ENCODE results near the gene THBS1.

The THBS1 gene

GRCh38 chr15:39602143-39602542, 21.3 kb downstream of the THBS1 start:
- no peak for DNase-seq (ENCODE audit: low read depth in 2 of 2, low spot score in 1 of 2)

GRCh38 chr15:39605146-39605545, 24.3 kb downstream of the THBS1 start:
- DNase-seq (ENCODE audit: low read depth in 2 of 2, low spot score in 1 of 2) = no peak

DNA sequence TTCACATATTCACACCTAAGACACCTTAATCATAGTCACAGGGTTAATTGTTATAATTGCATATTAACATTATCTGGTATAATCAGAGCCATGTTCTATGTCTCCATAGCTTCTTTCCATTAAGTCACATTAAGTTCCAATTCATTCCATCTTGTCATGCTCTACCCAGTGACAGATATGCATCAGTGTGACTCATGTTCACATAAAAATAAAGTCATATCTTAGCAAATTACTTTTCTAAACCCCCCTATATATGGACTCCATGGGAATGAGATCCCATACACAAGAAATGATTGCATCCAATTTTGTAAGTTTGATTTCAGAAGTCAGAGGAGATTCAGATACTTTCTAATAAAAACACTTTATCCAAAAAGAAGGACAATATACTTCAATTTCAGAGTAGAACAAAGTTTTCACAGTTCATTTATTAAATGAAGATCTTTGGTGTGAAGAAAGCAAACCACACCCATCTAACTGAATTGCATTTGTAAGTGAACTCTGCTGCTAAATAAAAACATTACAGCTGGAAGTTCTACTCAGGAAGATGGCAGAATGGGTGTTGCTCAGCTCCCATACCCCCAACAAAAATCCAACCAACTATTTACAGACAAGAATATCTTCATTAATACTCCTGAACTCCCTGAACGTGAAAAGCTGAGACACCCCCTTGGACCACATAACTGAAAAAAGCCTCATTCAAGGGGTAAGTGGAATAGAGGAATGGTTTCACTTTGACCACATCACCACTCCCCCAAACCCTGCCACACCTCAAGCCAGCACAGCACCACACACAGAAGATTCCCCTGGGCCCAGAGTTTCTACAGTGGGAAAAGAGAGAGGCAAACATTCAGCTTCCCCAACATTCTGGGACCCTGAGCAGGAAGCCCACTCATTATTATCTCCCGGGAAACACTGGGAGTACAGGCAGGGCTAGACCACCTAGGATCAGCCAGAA, 27.6 kb downstream of the THBS1 start:
- DNase-seq (ENCODE audit: low read depth in 2 of 2, low spot score in 1 of 2) = no peak

GRCh38 chr15:39609166-39609916, 28.5 kb downstream of the THBS1 start:
- no peak for DNase-seq (ENCODE audit: low read depth in 2 of 2, low spot score in 1 of 2)

GRCh38 chr15:39610665-39611064, 29.8 kb downstream of the THBS1 start:
- DNase-seq (ENCODE audit: low read depth in 2 of 2, low spot score in 1 of 2) = no peak

- DNase-seq (ENCODE audit: low read depth in 2 of 2, low spot score in 1 of 2) = no peak
These were observed 32.4 kb downstream of the THBS1 start for GRCh38 chr15:39613271-39613670.

DNA sequence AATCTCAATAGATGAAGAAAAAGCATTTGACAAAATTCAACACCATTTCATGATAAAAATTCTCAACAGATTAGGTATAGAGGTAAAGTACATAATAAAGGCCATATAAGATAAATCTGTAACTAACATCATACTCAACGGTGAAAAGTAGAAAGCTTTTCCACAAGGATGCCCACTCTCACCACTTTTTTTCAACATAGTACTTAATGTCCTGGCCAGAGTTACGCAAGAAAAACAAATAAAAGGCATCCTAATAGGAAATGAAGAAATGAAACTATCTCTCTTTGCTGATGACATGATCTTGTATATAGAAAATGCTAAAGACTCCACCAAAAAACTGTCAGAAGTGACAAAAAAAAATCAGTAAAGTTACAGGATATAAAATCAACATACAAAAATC, 33.0 kb downstream of the THBS1 start:
- DNase-seq (ENCODE audit: low read depth in 2 of 2, low spot score in 1 of 2) = no peak

GRCh38 chr15:39616731-39617455, 36.0 kb downstream of the THBS1 start:
- no peak for DNase-seq (ENCODE audit: low read depth in 2 of 2, low spot score in 1 of 2)

- DNase-seq (ENCODE audit: low read depth in 2 of 2, low spot score in 1 of 2) = no peak
These were observed 37.4 kb downstream of the THBS1 start for GRCh38 chr15:39618063-39618823.

- DNase-seq (ENCODE audit: low read depth in 2 of 2, low spot score in 1 of 2) = no peak
These were observed 40.3 kb downstream of the THBS1 start for GRCh38 chr15:39621210-39621609.

DNA sequence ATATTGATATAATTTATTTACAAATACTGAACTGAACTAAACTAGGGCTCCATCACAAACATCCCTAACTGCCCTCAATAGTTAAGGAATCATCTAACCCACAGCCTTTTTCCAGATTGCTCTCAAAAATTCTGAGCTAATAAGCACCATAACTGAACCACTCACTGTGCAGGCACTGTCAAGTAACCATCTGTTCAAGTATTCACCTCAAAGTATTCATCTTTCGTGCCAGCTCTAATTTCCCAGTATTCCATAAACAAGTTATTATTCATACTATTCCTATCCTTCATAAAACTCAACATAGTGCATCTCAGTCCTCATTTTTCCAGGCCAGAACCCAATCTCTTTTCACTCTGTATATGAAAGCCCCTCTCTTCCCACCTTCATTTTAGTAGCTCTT, 41.1 kb downstream of the THBS1 start:
- DNase-seq (ENCODE audit: low read depth in 2 of 2, low spot score in 1 of 2) = no peak

DNA sequence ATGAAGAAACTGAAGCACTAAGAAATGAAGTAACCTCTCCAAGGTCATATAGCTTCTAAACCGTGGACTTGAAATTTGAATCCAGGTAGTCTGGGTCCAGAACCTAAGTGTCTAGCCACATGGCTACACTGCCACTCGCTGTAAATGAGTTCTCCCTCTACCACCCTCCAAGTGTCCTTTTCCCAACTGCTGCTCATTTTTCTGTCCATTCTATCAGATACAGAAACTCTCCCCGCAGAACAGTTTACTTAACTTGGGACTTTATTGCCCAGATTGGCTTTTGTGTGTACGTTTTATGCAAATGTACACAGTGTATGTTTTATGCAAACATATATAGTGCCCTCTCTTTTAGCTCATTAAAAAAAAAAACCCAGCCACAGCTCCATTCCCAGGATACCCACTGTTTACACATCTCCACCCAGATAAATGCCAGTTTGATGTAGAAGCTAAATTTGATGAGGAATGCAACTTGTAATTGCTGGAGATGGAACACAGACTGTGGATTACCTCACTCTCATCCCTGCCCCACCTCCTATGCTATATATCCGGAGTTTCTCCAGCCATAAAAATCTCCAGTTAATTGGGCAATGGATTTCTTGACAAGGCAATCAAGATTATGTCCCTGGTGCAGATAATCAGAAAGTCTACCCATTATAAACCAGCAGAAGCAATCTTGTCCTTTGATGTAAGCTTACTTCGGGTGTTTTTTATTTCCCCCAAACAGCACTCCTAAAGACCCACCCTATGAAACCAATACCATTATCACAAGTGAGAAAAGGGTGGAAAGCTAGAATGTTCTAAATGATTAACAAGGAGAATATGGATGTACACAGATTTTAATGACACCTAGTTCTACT, 42.0 kb downstream of the THBS1 start:
- DNase-seq (ENCODE audit: low read depth in 2 of 2, low spot score in 1 of 2) = no peak

GRCh38 chr15:39623529-39623931, 42.7 kb downstream of the THBS1 start:
- DNase-seq (ENCODE audit: low read depth in 2 of 2, low spot score in 1 of 2) = peak in 1 of 2 donors; percentile 9

DNA sequence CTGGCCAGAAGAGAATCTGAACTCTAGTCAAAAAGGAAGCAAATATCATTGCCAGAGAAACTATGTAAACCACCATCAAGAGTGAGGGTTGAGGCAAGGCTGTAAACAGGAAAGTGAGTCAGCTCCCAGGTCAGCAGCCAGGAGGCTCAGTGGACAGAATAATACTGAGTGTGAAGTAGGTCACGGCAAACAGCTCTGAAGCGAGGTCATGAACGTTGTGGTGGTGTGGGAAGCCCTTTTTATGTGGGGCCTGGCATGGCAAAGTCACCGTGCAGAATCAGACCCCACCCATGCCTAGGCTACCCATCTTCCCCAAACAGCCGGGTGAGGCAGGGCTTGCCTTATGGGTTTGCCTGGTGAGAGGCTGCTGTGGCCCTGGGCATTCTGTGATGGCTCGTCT, 43.9 kb downstream of the THBS1 start:
- peak; percentile 29 to 53 for DNase-seq (ENCODE audit: low read depth in 2 of 2, low spot score in 1 of 2)

- no peak for DNase-seq (ENCODE audit: low read depth in 2 of 2, low spot score in 1 of 2)
These were observed 44.6 kb downstream of the THBS1 start for GRCh38 chr15:39625451-39625850.

DNA sequence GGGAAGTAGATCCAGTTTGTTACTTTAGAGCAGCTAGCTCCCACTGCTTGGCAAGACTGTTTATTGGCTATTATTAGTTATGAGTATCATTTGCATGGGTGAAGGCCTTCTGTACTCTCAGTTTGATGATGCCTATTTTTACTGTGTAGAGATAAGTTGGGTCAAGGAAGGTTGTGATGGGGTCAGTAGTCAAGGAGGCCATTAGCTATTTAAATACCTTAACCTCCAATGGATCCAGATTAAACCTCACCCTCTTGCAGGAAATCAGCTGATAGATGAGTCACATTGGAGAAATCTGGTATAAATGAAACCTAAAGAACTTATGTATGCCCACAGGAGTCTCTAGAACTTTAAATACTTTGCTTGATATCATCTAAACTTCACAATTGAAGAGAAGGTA, 45.0 kb downstream of the THBS1 start:
- DNase-seq (ENCODE audit: low read depth in 2 of 2, low spot score in 1 of 2) = no peak

DNA sequence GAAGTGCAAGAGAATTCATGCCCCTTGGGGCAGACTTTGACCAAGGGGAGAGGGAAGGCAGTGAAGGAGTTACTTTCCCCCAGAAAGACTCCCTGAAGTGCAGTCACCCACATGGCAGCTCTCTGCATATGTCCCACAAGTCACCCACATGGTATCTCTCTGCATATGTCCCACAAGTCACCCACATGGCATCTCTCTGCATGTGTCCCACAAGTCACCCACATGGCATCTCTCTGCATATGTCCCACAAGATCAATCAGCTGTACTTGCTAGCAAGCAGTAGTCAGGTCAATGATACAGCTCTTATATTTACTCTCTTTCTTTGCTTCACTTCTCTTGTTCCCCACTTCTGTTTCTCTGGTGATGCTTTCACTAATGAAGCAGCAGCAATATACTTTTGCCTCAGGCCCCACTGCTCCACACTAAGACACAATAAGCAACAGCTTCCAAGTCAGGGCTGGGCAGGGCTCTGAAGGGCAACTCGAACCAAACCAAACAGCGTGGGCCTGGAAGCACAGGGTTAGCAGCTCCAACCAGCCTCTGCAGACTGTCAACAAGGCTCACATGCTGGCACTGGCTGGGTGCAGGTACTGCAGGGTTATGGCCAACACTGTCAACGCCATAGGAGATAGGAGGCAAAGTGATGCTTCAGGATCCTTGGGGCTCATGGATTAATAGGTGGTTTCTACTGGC, 46.7 kb downstream of the THBS1 start:
- no peak for DNase-seq (ENCODE audit: low read depth in 2 of 2, low spot score in 1 of 2)

DNA sequence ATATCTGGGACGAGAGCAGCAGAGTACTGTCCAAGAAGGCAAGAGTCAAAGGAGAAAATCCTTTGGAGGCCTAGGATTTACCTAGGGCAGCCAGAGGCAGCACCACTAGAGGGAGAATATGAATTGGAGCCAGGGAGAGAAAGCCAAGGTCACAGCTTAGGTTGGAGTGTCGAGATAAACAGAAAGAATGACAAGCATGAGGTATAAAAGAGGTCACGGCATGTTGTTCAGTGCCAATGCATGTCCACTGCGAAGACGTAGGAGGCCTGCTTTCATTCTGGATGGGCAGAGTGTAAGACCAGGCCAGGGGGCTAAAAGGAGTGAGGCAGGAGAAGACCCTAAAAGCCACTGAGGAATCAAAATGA, 47.2 kb downstream of the THBS1 start:
- DNase-seq (ENCODE audit: low read depth in 2 of 2, low spot score in 1 of 2) = no peak

- no peak for DNase-seq (ENCODE audit: low read depth in 2 of 2, low spot score in 1 of 2)
These were observed 47.8 kb downstream of the THBS1 start for GRCh38 chr15:39628546-39629257.

Measured in stimulated activated CD8-positive, alpha-beta memory T cell treated with anti-CD3 and anti-CD28 coated beads, Interleukin-4, amount 100 ng/mL, for 1 hour (primary cell).